ENCODE results near the gene PRPF38A.

- no peak for TF ChIP-seq CTCF (IDR thresholded peaks at IDR 0.05)
- TF ChIP-seq EHMT2 (IDR thresholded peaks at IDR 0.05; ENCODE audit: low read depth): no peak
- no peak; the same call in 1 of the 2 replicates for TF ChIP-seq E2F6 (IDR thresholded peaks at IDR 0.05; ENCODE audit: borderline replicate concordance, low read depth)
- no peak for TF ChIP-seq EP300 (IDR thresholded peaks at IDR 0.05)
- TF ChIP-seq CBX2 (IDR thresholded peaks at IDR 0.05; ENCODE audit: borderline replicate concordance, low read depth): no peak
- TF ChIP-seq MYC (IDR thresholded peaks at IDR 0.05; ENCODE audit: borderline replicate concordance, low read length): 0 out of 2 replicates have a peak, but pooled peaks have one; percentile 21
- TF ChIP-seq ESRRA (IDR thresholded peaks at IDR 0.05; ENCODE audit: borderline replicate concordance, low read length): no peak
- peak; percentile 72 for TF ChIP-seq POLR2A (IDR thresholded peaks at IDR 0.05; ENCODE audit: low read length)
- TF ChIP-seq KDM5A (IDR thresholded peaks at IDR 0.05): no peak
- no peak for TF ChIP-seq RCOR1 (IDR thresholded peaks at IDR 0.05; ENCODE audit: low read depth, low read length)
- no peak for TF ChIP-seq SREBF2 (IDR thresholded peaks at IDR 0.05)
These were observed 38.5 kb upstream of the PRPF38A start, which contains the start of gene CC2D1B for GRCh38 chr1:52365746-52366516.
